Keratinocyte (primary cell): ENCODE data around the gene P3H2.

Experiments
- CTCF ChIP-seq, 3 experiments: IDR thresholded peaks in 1 of 3; conservative IDR thresholded peaks in 1 of 3; optimal IDR thresholded peaks in 1 of 3; 2 replicates in 2 of 3; 3 replicates in 1 of 3; pipeline versions ENCODE3 to v1.5.1; 2011; ENCODE audit warnings: low read length in 3 of 3, mild to moderate bottlenecking in 3 of 3, moderate library complexity in 2 of 3, control low read depth in 1 of 3, inconsistent platforms in 1 of 3; ENCODE audit not compliant: insufficient read depth in 2 of 3; ENCODE audit errors: extremely low read depth in 1 of 3
- EZH2 ChIP-seq: IDR thresholded peaks from one replicate; pipeline ENCODE4 v1.6.1; 2012; ENCODE audit warnings: inconsistent platforms, mild to moderate bottlenecking, low read length, moderate library complexity

GRCh38 chr3:190014940-190015339, 105.8 kb downstream of the P3H2 start:
- TF ChIP-seq CTCF (optimal IDR thresholded peaks at IDR 0.05 in 1 of 3, IDR thresholded peaks at IDR 0.05 in 1 of 3, conservative IDR thresholded peaks at IDR 0.05 in 1 of 3; ENCODE audit: extremely low read depth in 1 of 3, insufficient read depth in 2 of 3, low read length in 3 of 3): no peak
- TF ChIP-seq EZH2: no peak
